ENCODE measurements around the gene TP73. TPM values are rescaled to one million over a fixed set of nuclear protein-coding genes. Genes with fewer than 3 reads are reported as not detected.
"Not testable (repeated sequence)": the region's sequence is repeated elsewhere in the genome, so short reads cannot be mapped to it uniquely, and the experiment has no call there.

The TP73 gene
- total and polyA plus RNA-seq, 8 donors, result 1.6 to 2.7 (median 2.0) TPM

GRCh38 chr1:3745590-3746381 is 93.5 kb downstream of the TP73 start:
- TF ChIP-seq CTCF (IDR thresholded peaks at IDR 0.05), result no peak
- no peak for ATAC-seq
- H3K4me3 ChIP-seq, result peak overlapping the region in 1 of 2 donors; percentile 78
- no peaks in the 10 kb centered on the region for H3K9me3 ChIP-seq
- peak in 1 of 4 donors; percentile 61 for DNase-seq
- H3K36me3 ChIP-seq, result peaks cover 0 to 24% of the 10 kb centered on the region in 2 donors
- peaks cover 0 to 5% of the 10 kb centered on the region in 2 donors for H3K27me3 ChIP-seq
- intact Hi-C loops (cut with DNase I), result no loop called here
- peak overlapping the region in 1 of 2 donors; percentile 67 for H3K27ac ChIP-seq
- peaks cover 6 to 32% of the 10 kb centered on the region in 2 donors for H3K4me1 ChIP-seq

GRCh38 chr1:3746389-3746829 is 94.1 kb downstream of the TP73 start:
- DNase-seq (peak in 1 of 4 donors; percentile 78), ATAC-seq (no peak)
- no peak for TF ChIP-seq CTCF (IDR thresholded peaks at IDR 0.05)
- intact Hi-C loops (cut with DNase I), result no loop called here
- H3K9me3 ChIP-seq, result no peaks in the 10 kb centered on the region
- peaks cover 0 to 8% of the 10 kb centered on the region in 2 donors for H3K27me3 ChIP-seq
- H3K4me1 ChIP-seq, result peaks cover 6 to 32% of the 10 kb centered on the region in 2 donors
- H3K27ac ChIP-seq, result peak overlapping the region in 1 of 2 donors; percentile 67
- H3K36me3 ChIP-seq, result peaks cover 0 to 21% of the 10 kb centered on the region in 2 donors
- H3K4me3 ChIP-seq, result peak overlapping the region; percentile 78 to 87

GRCh38 chr1:3746830-3747521 is 94.7 kb downstream of the TP73 start:
- Histone ChIP-seq H3K27ac (peak overlapping the region; percentile 26 to 67), H3K9me3 (no peaks in the 10 kb centered on the region), H3K4me3 (peak overlapping the region; percentile 78 to 87), H3K36me3 (peaks cover 0 to 15% of the 10 kb centered on the region in 2 donors), H3K27me3 (peaks cover 0 to 13% of the 10 kb centered on the region in 2 donors), H3K4me1 (peaks cover 6 to 32% of the 10 kb centered on the region in 2 donors)
- DNase-seq (peak; percentile 69 to 98 (median 85)), ATAC-seq (peak; percentile 99)
- no peak for TF ChIP-seq CTCF (IDR thresholded peaks at IDR 0.05)
- intact Hi-C loops (cut with DNase I), result no loop called here

- ATAC-seq (no peak), DNase-seq (no peak)
- H3K9me3 ChIP-seq, result no peaks in the 10 kb centered on the region
- intact Hi-C loops (cut with DNase I), result no loop called here
- no peak for TF ChIP-seq CTCF (IDR thresholded peaks at IDR 0.05)
- peak overlapping the region; percentile 78 to 87 for H3K4me3 ChIP-seq
- peak overlapping the region in 1 of 2 donors; percentile 67 for H3K27ac ChIP-seq
- H3K4me1 ChIP-seq, result peaks cover 6 to 32% of the 10 kb centered on the region in 2 donors
- peaks cover 0 to 10% of the 10 kb centered on the region in 2 donors for H3K36me3 ChIP-seq
- peaks cover 0 to 18% of the 10 kb centered on the region in 2 donors for H3K27me3 ChIP-seq
Observed at GRCh38 chr1:3747522-3747848, 95.2 kb downstream of the TP73 start.

- intact Hi-C loops (cut with DNase I), result no loop called here
- H3K27ac ChIP-seq, result no peak overlapping the region
- peaks cover 0 to 18% of the 10 kb centered on the region in 2 donors for H3K27me3 ChIP-seq
- TF ChIP-seq CTCF (IDR thresholded peaks at IDR 0.05), result no peak
- H3K36me3 ChIP-seq, result peaks cover 0 to 6% of the 10 kb centered on the region in 2 donors
- peaks cover 6 to 32% of the 10 kb centered on the region in 2 donors for H3K4me1 ChIP-seq
- ATAC-seq (no peak), DNase-seq (peak in 1 of 4 donors; percentile 38)
- H3K9me3 ChIP-seq, result no peaks in the 10 kb centered on the region
- peak overlapping the region in 1 of 2 donors; percentile 78 for H3K4me3 ChIP-seq
Observed at GRCh38 chr1:3747903-3748302, 95.6 kb downstream of the TP73 start.

GRCh38 chr1:3748316-3748900 is 96.1 kb downstream of the TP73 start:
- H3K27ac ChIP-seq; H3K9me3 ChIP-seq; DNase-seq; H3K36me3 ChIP-seq; ATAC-seq; H3K4me3 ChIP-seq; intact Hi-C loops (cut with DNase I): not testable (repeated sequence)
- peaks cover 0 to 20% of the 10 kb centered on the region in 2 donors for H3K27me3 ChIP-seq
- peaks cover 6 to 32% of the 10 kb centered on the region in 2 donors for H3K4me1 ChIP-seq
